G401 (cell line): Measurements from ENCODE around the gene BCORL1. TPM values are rescaled to one million over a fixed set of nuclear protein-coding genes. Genes with fewer than 3 reads are reported as not detected.

ENCODE experiments used
- DNase-seq: peaks from one replicate; pipeline ENCODE4 v3.0.0-alpha.2; 2015; ENCODE audit warnings: low spot score
- in situ Hi-C: cut with HindIII; loops from 2 replicates; pipeline ENCODE4 v1.10.0; 2016; ENCODE audit warnings: low sequenced_read_pairs, mixed read lengths
- total RNA-seq: library from RNA; depleted of rRNA; stranded (reverse); fragments of >200 nt; shearing (Covaris generic); gene quantifications from 2 replicates; pipeline ENCODE4 v1.2.3, GENCODE V29; 2014

Gene BCORL1
- total RNA-seq, 1 experiment from 2014 or later = 3.4 TPM

GRCh38 chrX:129998021-129998420 is 15.6 kb downstream of the BCORL1 start:
- in situ Hi-C loops = no loop called here
- no peak for DNase-seq

- no peak for DNase-seq
- in situ Hi-C loops = no loop called here
Observed at GRCh38 chrX:130001893-130002292, 19.5 kb downstream of the BCORL1 start.

GRCh38 chrX:130002541-130002940 is 20.1 kb downstream of the BCORL1 start:
- in situ Hi-C loops = no loop called here
- DNase-seq = no peak

- in situ Hi-C loops = no loop called here
- no peak for DNase-seq
Observed at GRCh38 chrX:130005089-130005807, 22.8 kb downstream of the BCORL1 start.

- in situ Hi-C loops = no loop called here
Observed at GRCh38 chrX:130009658-130010223, 27.3 kb downstream of the BCORL1 start.

DNA sequence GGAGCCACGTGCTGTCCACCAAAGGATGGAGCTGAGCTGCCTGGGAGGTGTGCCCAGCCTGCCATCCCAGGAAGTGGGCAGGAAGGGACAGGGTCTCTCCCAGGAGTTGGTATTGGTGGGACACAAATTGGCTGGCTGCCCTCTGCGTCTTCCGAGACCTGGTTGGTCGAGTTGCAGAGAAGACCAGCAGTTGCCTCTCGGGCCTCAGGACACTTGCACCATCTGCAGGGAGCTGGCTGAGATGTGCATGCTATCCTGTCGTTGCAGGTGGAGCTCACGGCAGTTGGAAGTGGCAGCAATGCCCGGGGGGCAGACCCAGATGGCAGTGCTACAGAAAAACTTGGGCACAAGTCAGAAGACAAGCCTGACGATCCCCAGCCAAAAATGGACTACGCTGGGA is 30.2 kb downstream of the BCORL1 start:
- peak; percentile 4 for DNase-seq
- in situ Hi-C loops = no loop called here

More at GRCh38 chrX:130009658-130010223, 27.3 kb downstream of the BCORL1 start:
- no peak for DNase-seq

DNA sequence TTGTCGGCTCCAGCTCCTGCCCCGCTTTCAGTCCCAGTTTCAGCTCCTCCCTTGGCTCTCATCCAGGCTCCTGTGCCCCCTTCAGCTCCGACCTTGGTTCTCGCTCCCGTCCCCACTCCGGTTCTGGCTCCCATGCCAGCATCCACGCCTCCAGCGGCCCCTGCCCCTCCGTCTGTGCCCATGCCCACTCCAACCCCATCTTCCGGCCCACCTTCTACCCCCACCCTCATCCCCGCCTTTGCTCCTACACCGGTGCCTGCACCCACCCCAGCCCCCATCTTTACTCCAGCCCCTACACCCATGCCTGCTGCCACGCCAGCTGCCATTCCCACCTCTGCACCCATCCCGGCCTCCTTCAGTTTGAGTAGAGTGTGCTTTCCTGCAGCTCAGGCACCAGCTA is 31.2 kb downstream of the BCORL1 start:
- DNase-seq = no peak
- in situ Hi-C loops = no loop called here

DNA sequence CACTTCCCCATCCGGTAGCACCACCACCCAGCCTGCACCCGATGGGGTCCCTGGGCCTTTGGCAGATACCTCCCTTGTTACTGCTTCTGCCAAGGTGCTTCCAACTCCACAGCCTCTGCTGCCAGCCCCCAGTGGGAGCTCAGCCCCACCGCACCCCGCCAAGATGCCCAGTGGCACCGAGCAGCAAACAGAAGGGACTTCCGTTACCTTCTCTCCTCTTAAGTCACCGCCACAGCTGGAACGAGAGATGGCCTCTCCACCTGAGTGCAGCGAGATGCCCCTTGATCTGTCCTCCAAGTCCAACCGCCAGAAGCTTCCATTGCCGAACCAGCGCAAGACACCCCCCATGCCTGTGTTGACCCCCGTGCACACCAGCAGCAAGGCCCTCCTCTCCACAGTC is 31.9 kb downstream of the BCORL1 start:
- in situ Hi-C loops = no loop called here
- DNase-seq = no peak

- in situ Hi-C loops = no loop called here
- DNase-seq = no peak
Observed at GRCh38 chrX:130014770-130015169, 32.3 kb downstream of the BCORL1 start.

DNA sequence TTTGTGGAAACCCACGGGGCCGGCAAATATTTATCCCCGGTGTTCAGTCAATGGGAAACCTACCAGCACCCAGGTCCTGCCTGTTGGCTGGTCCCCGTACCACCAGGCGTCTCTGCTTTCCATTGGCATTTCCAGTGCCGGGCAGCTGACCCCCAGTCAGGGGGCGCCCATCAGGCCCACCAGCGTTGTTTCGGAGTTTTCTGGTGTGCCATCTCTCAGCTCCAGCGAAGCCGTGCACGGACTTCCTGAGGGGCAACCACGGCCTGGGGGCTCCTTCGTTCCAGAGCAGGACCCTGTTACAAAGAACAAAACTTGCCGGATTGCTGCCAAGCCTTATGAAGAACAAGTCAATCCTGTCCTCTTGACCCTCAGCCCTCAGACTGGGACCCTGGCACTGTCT is 32.7 kb downstream of the BCORL1 start:
- in situ Hi-C loops = no loop called here
- no peak for DNase-seq

GRCh38 chrX:130018143-130018542 is 35.7 kb downstream of the BCORL1 start:
- in situ Hi-C loops = no loop called here
- no peak for DNase-seq

- in situ Hi-C loops = no loop called here
- DNase-seq = no peak
Observed at GRCh38 chrX:130020661-130021324, 38.4 kb downstream of the BCORL1 start.

DNA sequence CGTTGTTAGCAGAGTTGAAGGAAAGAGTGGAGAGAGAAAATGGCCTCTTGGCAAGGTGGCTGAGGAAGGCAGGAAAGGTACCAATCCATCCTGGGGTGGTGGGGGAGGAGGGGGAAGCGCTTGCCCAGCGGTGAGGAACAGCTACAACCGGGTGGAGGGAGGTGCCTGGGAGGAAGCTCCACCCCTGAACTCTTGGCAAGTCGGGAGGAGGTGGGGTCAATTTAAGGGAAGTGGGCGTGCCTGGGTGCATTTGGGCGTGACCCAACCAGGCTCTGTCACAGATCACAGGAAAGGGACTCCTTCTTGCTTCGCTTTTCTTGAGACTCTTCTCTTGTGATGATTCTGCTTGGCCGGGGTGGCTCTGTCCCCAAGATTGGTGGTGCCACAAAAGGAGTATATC is 41.7 kb downstream of the BCORL1 start:
- DNase-seq = no peak

DNA sequence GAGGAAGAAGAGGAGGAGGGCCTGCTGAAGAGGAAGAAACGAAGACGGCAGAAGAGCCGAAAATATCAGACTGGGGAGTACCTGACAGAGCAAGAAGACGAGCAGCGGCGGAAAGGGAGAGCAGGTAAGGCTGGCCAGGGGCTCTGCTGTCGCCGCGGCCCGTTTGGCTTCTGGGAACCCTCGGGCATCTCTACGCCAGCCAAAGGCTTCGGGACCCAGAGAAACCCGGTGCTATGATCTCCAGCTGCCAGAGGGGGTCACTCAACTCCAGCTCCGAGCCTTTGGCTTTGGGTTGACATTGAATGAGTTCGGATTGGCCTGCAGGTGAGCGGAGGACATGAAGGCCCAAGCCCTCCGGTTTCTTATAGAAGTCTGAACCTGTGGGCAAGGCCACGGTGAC is 42.8 kb downstream of the BCORL1 start:
- in situ Hi-C loops = no loop called here
- DNase-seq = no peak

More for the DNA sequence above, 41.7 kb downstream of the BCORL1 start:
- in situ Hi-C loops = no loop called here

- in situ Hi-C loops = no loop called here
- DNase-seq = no peak
Observed at GRCh38 chrX:130027569-130027968, 45.1 kb downstream of the BCORL1 start.

GRCh38 chrX:130028196-130028595 is 45.8 kb downstream of the BCORL1 start:
- in situ Hi-C loops = no loop called here
- no peak for DNase-seq

DNA sequence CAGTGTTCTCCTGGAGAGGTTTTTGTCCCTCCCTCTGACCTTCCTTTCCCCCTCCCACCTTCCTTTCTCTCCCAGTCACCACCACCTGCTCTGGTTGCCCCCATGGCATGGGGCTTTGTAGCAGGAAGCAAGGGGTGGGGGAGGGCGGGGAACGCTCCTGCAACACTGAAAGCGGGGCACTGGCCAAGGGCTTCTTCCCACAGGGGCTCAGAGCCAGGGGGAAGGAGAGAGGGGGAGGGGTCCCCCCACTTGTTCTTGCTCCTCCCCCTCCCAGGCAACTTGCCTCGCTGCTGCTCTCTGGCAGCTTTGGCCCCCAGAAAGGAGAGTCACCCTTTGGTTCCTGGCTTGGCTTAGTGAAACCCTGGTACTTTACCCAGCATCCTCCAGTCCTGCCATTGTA is 48.4 kb downstream of the BCORL1 start:
- in situ Hi-C loops = no loop called here
- no peak for DNase-seq

DNA sequence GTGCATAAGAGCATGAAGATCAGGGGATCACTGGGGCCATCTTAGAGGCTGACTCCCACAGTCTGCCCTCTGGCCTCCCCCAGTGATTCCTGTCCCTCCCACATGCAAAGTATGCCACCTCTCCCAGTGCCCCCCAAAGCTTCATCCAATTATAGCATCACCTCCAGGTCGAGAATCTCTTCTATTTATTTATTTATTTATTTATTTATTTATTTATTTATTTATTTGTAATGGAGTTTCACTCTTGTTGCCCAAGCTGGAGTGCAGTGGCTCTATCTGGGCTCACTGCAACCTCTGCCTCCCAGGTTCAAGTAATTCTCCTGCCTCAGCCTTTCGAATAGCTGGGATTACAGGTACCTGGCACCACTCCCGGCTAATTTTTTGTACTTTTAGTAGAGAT is 50.1 kb downstream of the BCORL1 start:
- no peak for DNase-seq
- in situ Hi-C loops = no loop called here

- in situ Hi-C loops = no loop called here
- DNase-seq = no peak
Observed at GRCh38 chrX:130034178-130034577, 51.7 kb downstream of the BCORL1 start.

DNA sequence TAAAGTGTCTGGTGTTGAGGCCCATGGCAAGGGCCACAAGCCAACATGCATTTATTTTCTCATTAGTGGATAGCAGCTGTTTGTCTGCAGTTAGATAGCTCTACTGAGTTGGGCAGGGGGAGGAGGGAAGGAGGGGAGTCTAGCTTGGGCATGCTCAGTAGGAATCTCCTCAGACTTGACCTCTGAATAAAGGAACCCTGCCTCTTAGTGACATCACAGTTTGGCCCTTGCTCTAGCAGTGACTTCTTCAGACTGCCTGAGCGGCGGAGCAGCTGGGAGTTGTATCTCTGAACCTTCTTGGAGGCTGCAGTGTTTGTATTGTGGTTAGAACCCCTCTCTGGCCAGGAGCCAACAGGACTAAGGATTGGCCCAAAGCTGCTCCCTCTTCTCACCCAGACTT is 57.4 kb downstream of the BCORL1 start:
- DNase-seq = no peak
- in situ Hi-C loops = no loop called here

- in situ Hi-C loops = no loop called here
- DNase-seq = no peak
Observed at GRCh38 chrX:130047416-130047815, 65.0 kb downstream of the BCORL1 start.
